Thoracic aorta (tissue), 2 donors: Measurements from ENCODE around the gene RIC3. TPM values are rescaled to one million over a fixed set of nuclear protein-coding genes. Genes with fewer than 3 reads are reported as not detected.

ENCODE experiments used
- ATAC-seq: fragments of 150-250 bp; one replicate; pipeline ENCODE4 v1.8.0; 2017; ENCODE audit warnings: low read depth; ENCODE audit not compliant: insufficient number of reproducible peaks, low FRiP score
- DNase-seq: peaks from one replicate; pipeline ENCODE4 v3.0.0-alpha.2; 2020; ENCODE audit warnings: low spot score
- H3K27ac ChIP-seq, 2 donors: fragments of 200-600 bp; sonication (generic); 1 replicate in 1 of 2; 2 replicates in 1 of 2; pipeline ENCODE4 v1.5.1; 2016; ENCODE audit warnings: mild to moderate bottlenecking in 2 of 2, moderate library complexity in 2 of 2
- H3K27me3 ChIP-seq: fragments of 200-600 bp; sonication (generic); replicated peaks from 2 replicates; pipeline ENCODE4 v1.6.0; 2016; ENCODE audit warnings: mild to moderate bottlenecking; ENCODE audit not compliant: insufficient read depth
- H3K36me3 ChIP-seq: fragments of 200-600 bp; sonication (generic); one replicate; pipeline ENCODE4 v1.5.1; 2016
- H3K4me1 ChIP-seq, 2 donors: fragments of 200-600 bp; sonication (generic); 1 replicate in 1 of 2; 2 replicates in 1 of 2; pipeline versions ENCODE4 v1.5.1 to v1.6.0; 2016; ENCODE audit warnings: low read depth in 2 of 2, mild to moderate bottlenecking in 1 of 2; ENCODE audit not compliant: control insufficient read depth in 1 of 2
- H3K4me3 ChIP-seq: fragments of 200-600 bp; sonication (generic); 2 replicates; pipeline ENCODE4 v1.5.1; 2016; ENCODE audit warnings: mild to moderate bottlenecking
- H3K9me3 ChIP-seq: fragments of 200-600 bp; sonication (generic); 2 replicates; pipeline ENCODE4 v1.5.1; 2016
- CTCF ChIP-seq: fragments of 200-600 bp; sonication (generic); IDR thresholded peaks from one replicate; pipeline ENCODE4 v1.5.1; 2019; ENCODE audit warnings: antibody characterized with exemption
- total RNA-seq, 2 donors: library from RNA; depleted of rRNA; stranded (reverse); fragments of >200 nt; gene quantifications; one replicate each; pipeline versions ENCODE4 v1.1.0 to v1.2.3, GENCODE V29; 2016

RIC3 gene
- total RNA-seq, 2 donors from 2014 or later, result 13.1 to 17.7 TPM

DNA sequence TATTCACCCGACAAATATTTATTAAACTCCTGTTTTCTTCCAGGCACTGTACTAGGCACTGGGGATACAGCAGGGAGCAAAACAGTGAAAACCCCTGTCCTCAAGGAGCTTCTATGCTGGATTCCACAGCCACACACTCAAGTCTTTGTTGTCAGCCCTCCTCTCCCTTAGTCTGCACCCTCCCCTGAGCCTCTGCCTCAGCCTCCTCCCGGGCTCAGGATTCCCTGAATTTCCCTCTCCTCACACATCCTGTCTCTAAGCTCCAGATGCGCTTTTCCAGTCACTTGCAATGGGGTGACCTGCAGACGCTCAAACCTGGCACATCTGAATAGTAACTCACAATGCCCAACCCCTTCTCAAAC, 101.3 kb downstream of the RIC3 start:
- ATAC-seq (no peak), DNase-seq (no peak)
- H3K36me3 ChIP-seq, result no peaks in the 10 kb centered on the region
- no peak overlapping the region for H3K4me3 ChIP-seq
- no peaks in the 10 kb centered on the region for H3K27me3 ChIP-seq
- no peak overlapping the region for H3K27ac ChIP-seq
- no peak for TF ChIP-seq CTCF
- H3K9me3 ChIP-seq, result no peaks in the 10 kb centered on the region
- peaks cover 4 to 21% of the 10 kb centered on the region in 2 donors for H3K4me1 ChIP-seq

- no peak for ATAC-seq
- no peak for TF ChIP-seq CTCF
These were observed 101.8 kb downstream of the RIC3 start for GRCh38 chr11:8066911-8067455.

GRCh38 chr11:8066036-8066910, 102.6 kb downstream of the RIC3 start:
- H3K27me3 ChIP-seq, result no peaks in the 10 kb centered on the region
- H3K4me3 ChIP-seq, result no peak overlapping the region
- no peaks in the 10 kb centered on the region for H3K36me3 ChIP-seq
- peaks cover 4 to 21% of the 10 kb centered on the region in 2 donors for H3K4me1 ChIP-seq
- ATAC-seq (no peak), DNase-seq (no peak)
- no peaks in the 10 kb centered on the region for H3K9me3 ChIP-seq
- no peak for TF ChIP-seq CTCF
- no peak overlapping the region for H3K27ac ChIP-seq

More at GRCh38 chr11:8066911-8067455, 101.8 kb downstream of the RIC3 start:
- Histone ChIP-seq H3K4me3 (no peak overlapping the region), H3K36me3 (no peaks in the 10 kb centered on the region), H3K4me1 (peaks cover 4 to 21% of the 10 kb centered on the region in 2 donors), H3K27me3 (no peaks in the 10 kb centered on the region), H3K27ac (no peak overlapping the region), H3K9me3 (no peaks in the 10 kb centered on the region)
- no peak for DNase-seq

- no peak for ATAC-seq
- no peaks in the 10 kb centered on the region for H3K27me3 ChIP-seq
- DNase-seq, result no peak
- no peak overlapping the region for H3K27ac ChIP-seq
- no peaks in the 10 kb centered on the region for H3K36me3 ChIP-seq
- no peaks in the 10 kb centered on the region for H3K9me3 ChIP-seq
- no peak overlapping the region for H3K4me3 ChIP-seq
- no peak for TF ChIP-seq CTCF
- peaks cover 4 to 21% of the 10 kb centered on the region in 2 donors for H3K4me1 ChIP-seq
These were observed 103.8 kb downstream of the RIC3 start for GRCh38 chr11:8065031-8065430.

GRCh38 chr11:8063324-8063723, 105.5 kb downstream of the RIC3 start:
- Histone ChIP-seq H3K27me3 (no peaks in the 10 kb centered on the region), H3K27ac (no peak overlapping the region), H3K36me3 (no peaks in the 10 kb centered on the region), H3K9me3 (no peaks in the 10 kb centered on the region), H3K4me1 (peaks cover 4 to 12% of the 10 kb centered on the region in 2 donors), H3K4me3 (no peak overlapping the region)
- TF ChIP-seq CTCF, result no peak
- ATAC-seq (no peak), DNase-seq (no peak)
